Panc1 (cell line): ENCODE measurements around the gene CCDC77. TPM values are rescaled to one million over a fixed set of nuclear protein-coding genes. Genes with fewer than 3 reads are reported as not detected.

ENCODE experiments used
- ATAC-seq: fragments of 200-7000 bp; cut with Tn5 transposase; 2 replicates; pipeline ENCODE4 v1.9.1; 2020; ENCODE audit warnings: mild to moderate bottlenecking, moderate library complexity
- BruUV-seq: library from RNA; stranded (reverse); fragments of 400-500 nt; replicated peaks from 2 replicates; lab custom pipeline; 2021; lab: Mats Ljungman, UMichigan
- CTCF ChIA-PET: fragments of 300-600 bp; sonication (Branson Sonifier 250); formaldehyde crosslinking; loops from one replicate; lab custom pipeline; 2022; ENCODE audit warnings: antibody characterized with exemption; lab: Charles Lee
- POLR2A ChIA-PET: fragments of 300-600 bp; sonication (Branson Sonifier 250); formaldehyde crosslinking; loops from one replicate; lab custom pipeline; 2022; ENCODE audit warnings: antibody characterized with exemption; lab: Charles Lee
- DNase-seq: peaks from one replicate; pipeline ENCODE4 v3.0.0-alpha.2; 2010; ENCODE audit warnings: low read depth, low spot score
- H3K27ac ChIP-seq: 2 replicates; pipeline ENCODE4 v1.5.1; 2011; ENCODE audit warnings: mild to moderate bottlenecking, low read length, inconsistent platforms
- H3K27me3 ChIP-seq: fragments of 200-500 bp; sonication (Bioruptor generic); 2 replicates; pipeline ENCODE4 v1.6.0; 2014; ENCODE audit warnings: low read length, inconsistent platforms; ENCODE audit not compliant: control insufficient read depth, insufficient read depth
- H3K36me3 ChIP-seq: fragments of 200-500 bp; sonication (Bioruptor generic); 2 replicates; pipeline ENCODE4 v1.5.1; 2014; ENCODE audit warnings: inconsistent platforms, mild to moderate bottlenecking, low read length, moderate library complexity; ENCODE audit not compliant: control insufficient read depth, insufficient read depth
- H3K4me1 ChIP-seq: 2 replicates; pipeline ENCODE4 v1.5.1; 2011; ENCODE audit warnings: inconsistent platforms, mild to moderate bottlenecking, low read length, moderate library complexity; ENCODE audit not compliant: control insufficient read depth, insufficient read depth
- H3K4me3 ChIP-seq, 2 experiments: 2 replicates each; pipeline ENCODE4 v1.5.1; 2011 to 2012; ENCODE audit warnings: low read depth in 2 of 2, low read length in 2 of 2, mild to moderate bottlenecking in 2 of 2, inconsistent platforms in 1 of 2, moderate library complexity in 1 of 2
- H3K9me3 ChIP-seq: fragments of 200-500 bp; sonication (Bioruptor generic); 2 replicates; pipeline ENCODE4 v1.5.1; 2014; ENCODE audit warnings: low read depth, mild to moderate bottlenecking, inconsistent platforms, low read length, moderate library complexity; ENCODE audit not compliant: control insufficient read depth, insufficient read depth
- POLR2AphosphoS5 ChIP-seq: IDR thresholded peaks from 2 replicates; pipeline ENCODE4 v1.6.1; 2012; ENCODE audit warnings: mild to moderate bottlenecking, low read depth, low read length, moderate library complexity
- SIN3A ChIP-seq: IDR thresholded peaks from 2 replicates; pipeline ENCODE4 v1.6.1; 2012; ENCODE audit warnings: low read depth, mild to moderate bottlenecking, low read length, moderate library complexity, borderline replicate concordance; ENCODE audit not compliant: insufficient read depth
- TCF7L2 ChIP-seq: IDR thresholded peaks from 2 replicates; pipeline ENCODE4 v1.6.1; 2011; ENCODE audit warnings: mild to moderate bottlenecking, low read depth, low read length, inconsistent platforms
- in situ Hi-C: cut with HindIII; loops from 2 replicates; pipeline ENCODE4 v1.10.0; 2016; ENCODE audit warnings: low sequenced_read_pairs, low pct_unique_long_range_greater_than_20kb
- intact Hi-C: fragments of 100-400 bp; cut with micrococcal nuclease; formaldehyde crosslinking; loops from one replicate; pipeline ENCODE4 v1.10.0; 2022; ENCODE audit not compliant: unreplicated experiment
- total RNA-seq: library from RNA; stranded (reverse); gene quantifications from one replicate; pipeline ENCODE4 v1.2.1, GENCODE V29; 2021; ENCODE audit not compliant: unreplicated experiment
- TF ChIP-seq, protein P1 (sequence below): fragments of 450-650 bp; IDR thresholded peaks from 2 replicates; pipeline ENCODE4 v1.5.1; 2017; ENCODE audit warnings: mild to moderate bottlenecking
- TF ChIP-seq, protein P2 (sequence below), 2 experiments: IDR thresholded peaks; 2 replicates each; pipeline ENCODE4 v1.6.1; 2011 to 2012; ENCODE audit warnings: low read depth in 2 of 2, control low read depth in 1 of 2, low read length in 1 of 2, mild to moderate bottlenecking in 1 of 2, moderate library complexity in 1 of 2; ENCODE audit not compliant: insufficient read depth in 1 of 2

The CCDC77 gene
- total RNA-seq, 1 experiment from 2014 or later, result 9.8 TPM

DNA sequence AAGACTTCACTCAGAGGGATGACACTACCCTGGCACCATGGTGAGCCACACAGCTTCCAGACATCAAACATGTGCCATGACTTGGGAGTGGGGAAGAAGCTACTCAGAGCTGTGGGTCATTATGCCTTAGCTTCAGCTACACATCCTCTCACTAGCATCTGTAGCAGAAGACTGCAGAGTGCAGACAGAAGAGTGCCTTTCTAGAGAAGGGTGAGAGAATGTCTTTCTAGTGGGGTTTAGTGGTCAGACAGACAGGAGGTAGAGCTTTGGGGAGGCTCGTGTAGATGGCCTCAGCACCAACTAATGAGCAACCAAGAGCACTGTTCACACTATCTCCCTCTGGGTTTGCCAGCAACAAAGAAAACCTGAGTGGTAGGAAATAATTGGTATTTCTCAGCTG lies 53.4 kb downstream of the CCDC77 start:
- no peaks in the 10 kb centered on the region for H3K36me3 ChIP-seq
- no TSS peak for BruUV-seq
- ChIA-PET POLR2A (no interaction called here), CTCF (no interaction called here)
- ATAC-seq (peak; percentile 24; the same call in 1 of the 2 replicates), DNase-seq (no peak)
- no peak overlapping the region for H3K27ac ChIP-seq
- no peak overlapping the region for H3K4me3 ChIP-seq
- H3K9me3 ChIP-seq, result no peaks in the 10 kb centered on the region
- no peaks in the 10 kb centered on the region; the same call in 1 of the 2 replicates for H3K4me1 ChIP-seq
- in situ Hi-C loops, result no loop called here
- TF ChIP-seq TCF7L2 (no peak), POLR2AphosphoS5 (no peak), SIN3A (no peak)
- TF ChIP-seq, protein P1, sequence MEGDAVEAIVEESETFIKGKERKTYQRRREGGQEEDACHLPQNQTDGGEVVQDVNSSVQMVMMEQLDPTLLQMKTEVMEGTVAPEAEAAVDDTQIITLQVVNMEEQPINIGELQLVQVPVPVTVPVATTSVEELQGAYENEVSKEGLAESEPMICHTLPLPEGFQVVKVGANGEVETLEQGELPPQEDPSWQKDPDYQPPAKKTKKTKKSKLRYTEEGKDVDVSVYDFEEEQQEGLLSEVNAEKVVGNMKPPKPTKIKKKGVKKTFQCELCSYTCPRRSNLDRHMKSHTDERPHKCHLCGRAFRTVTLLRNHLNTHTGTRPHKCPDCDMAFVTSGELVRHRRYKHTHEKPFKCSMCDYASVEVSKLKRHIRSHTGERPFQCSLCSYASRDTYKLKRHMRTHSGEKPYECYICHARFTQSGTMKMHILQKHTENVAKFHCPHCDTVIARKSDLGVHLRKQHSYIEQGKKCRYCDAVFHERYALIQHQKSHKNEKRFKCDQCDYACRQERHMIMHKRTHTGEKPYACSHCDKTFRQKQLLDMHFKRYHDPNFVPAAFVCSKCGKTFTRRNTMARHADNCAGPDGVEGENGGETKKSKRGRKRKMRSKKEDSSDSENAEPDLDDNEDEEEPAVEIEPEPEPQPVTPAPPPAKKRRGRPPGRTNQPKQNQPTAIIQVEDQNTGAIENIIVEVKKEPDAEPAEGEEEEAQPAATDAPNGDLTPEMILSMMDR, result no peak
- TF ChIP-seq, protein P2, sequence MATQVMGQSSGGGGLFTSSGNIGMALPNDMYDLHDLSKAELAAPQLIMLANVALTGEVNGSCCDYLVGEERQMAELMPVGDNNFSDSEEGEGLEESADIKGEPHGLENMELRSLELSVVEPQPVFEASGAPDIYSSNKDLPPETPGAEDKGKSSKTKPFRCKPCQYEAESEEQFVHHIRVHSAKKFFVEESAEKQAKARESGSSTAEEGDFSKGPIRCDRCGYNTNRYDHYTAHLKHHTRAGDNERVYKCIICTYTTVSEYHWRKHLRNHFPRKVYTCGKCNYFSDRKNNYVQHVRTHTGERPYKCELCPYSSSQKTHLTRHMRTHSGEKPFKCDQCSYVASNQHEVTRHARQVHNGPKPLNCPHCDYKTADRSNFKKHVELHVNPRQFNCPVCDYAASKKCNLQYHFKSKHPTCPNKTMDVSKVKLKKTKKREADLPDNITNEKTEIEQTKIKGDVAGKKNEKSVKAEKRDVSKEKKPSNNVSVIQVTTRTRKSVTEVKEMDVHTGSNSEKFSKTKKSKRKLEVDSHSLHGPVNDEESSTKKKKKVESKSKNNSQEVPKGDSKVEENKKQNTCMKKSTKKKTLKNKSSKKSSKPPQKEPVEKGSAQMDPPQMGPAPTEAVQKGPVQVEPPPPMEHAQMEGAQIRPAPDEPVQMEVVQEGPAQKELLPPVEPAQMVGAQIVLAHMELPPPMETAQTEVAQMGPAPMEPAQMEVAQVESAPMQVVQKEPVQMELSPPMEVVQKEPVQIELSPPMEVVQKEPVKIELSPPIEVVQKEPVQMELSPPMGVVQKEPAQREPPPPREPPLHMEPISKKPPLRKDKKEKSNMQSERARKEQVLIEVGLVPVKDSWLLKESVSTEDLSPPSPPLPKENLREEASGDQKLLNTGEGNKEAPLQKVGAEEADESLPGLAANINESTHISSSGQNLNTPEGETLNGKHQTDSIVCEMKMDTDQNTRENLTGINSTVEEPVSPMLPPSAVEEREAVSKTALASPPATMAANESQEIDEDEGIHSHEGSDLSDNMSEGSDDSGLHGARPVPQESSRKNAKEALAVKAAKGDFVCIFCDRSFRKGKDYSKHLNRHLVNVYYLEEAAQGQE (IDR thresholded peaks at IDR 0.05; ENCODE audit: insufficient read depth in 1 of 2, low read depth in 2 of 2, low read length in 1 of 2), result no peak
- peaks cover 10% of the 10 kb centered on the region for H3K27me3 ChIP-seq
- intact Hi-C loops, result loop anchor here (5.0 kb wide), 1 partner anchor 92 kb away; no protein-coding TSS in a partner anchor

DNA sequence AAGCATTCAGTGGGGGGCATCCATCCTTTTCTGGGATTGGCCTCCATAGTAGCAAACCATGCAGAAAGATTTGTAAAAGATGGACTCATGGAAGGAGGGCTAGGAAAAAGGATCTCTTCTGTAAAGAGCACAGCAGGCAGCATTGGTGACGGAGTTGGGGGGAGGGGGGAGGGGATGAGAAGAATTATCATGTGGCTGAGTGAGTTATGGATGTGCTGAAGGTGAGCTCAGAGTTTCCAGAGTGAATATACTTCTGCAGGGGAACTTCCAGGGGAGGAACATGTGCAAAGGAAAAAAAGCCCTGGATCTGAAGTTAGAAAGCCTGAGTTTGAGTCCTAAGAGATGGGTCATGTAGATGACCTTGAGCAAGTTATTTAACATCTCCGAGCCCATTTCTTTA lies 54.4 kb downstream of the CCDC77 start:
- Histone ChIP-seq H3K36me3 (no peaks in the 10 kb centered on the region), H3K27ac (no peak overlapping the region), H3K9me3 (no peaks in the 10 kb centered on the region), H3K27me3 (peaks cover 10% of the 10 kb centered on the region), H3K4me3 (no peak overlapping the region), H3K4me1 (no peaks in the 10 kb centered on the region; the same call in 1 of the 2 replicates)
- POLR2A ChIA-PET, result no interaction called here
- in situ Hi-C loops (no loop called here), intact Hi-C loops (no loop called here)
- BruUV-seq, result no TSS peak
- TF ChIP-seq POLR2AphosphoS5, result no peak
- no peak for TF ChIP-seq TCF7L2
- TF ChIP-seq, protein P2 (IDR thresholded peaks at IDR 0.05; ENCODE audit: insufficient read depth in 1 of 2, low read depth in 2 of 2, low read length in 1 of 2), result no peak
- no peak for TF ChIP-seq SIN3A
- TF ChIP-seq, protein P1, result no peak
- CTCF ChIA-PET, result interaction anchor here (0.5 kb wide), 1 partner anchor 115 kb away, joined by 3 read pairs; no protein-coding TSS in a partner anchor
- no peak for ATAC-seq
- no peak for DNase-seq
